HG02870 (cell line): ENCODE results near the gene RAD23A.
"Not testable (repeated sequence)": the region's sequence is repeated elsewhere in the genome, so short reads cannot be mapped to it uniquely, and the experiment has no call there.

Experiments
- ATAC-seq: cut with Tn5 transposase; IDR thresholded peaks from one replicate; pipeline ENCODE4 v1.9.1; 2021; ENCODE audit warnings: mild to moderate bottlenecking, moderate library complexity; ENCODE audit not compliant: unreplicated experiment

Gene RAD23A

GRCh38 chr19:12945479-12946091 is at the start of gene RAD23A:
Gene RAD23A (plus strand): TSS chr19:12945862. CDS start chr19:12945949, 87 bp downstream.
- peak; percentile 73 for ATAC-seq

GRCh38 chr19:12896460-12896859 is 49.2 kb upstream of the RAD23A start:
- no peak for ATAC-seq

GRCh38 chr19:12899891-12900518 is 45.7 kb upstream of the RAD23A start:
- ATAC-seq = no peak

- no peak for ATAC-seq
These were observed 38.5 kb upstream of the RAD23A start for GRCh38 chr19:12907166-12907565.

- no peak for ATAC-seq
These were observed 33.1 kb upstream of the RAD23A start for GRCh38 chr19:12912571-12912970.

GRCh38 chr19:12913011-12913561 is 32.6 kb upstream of the RAD23A start:
- ATAC-seq = no peak

- ATAC-seq = no peak
These were observed 31.6 kb upstream of the RAD23A start for GRCh38 chr19:12913851-12914690.

- not testable (repeated sequence) for ATAC-seq
These were observed 29.8 kb upstream of the RAD23A start for GRCh38 chr19:12915860-12916259.

GRCh38 chr19:12918253-12918652 is 27.4 kb upstream of the RAD23A start:
- no peak for ATAC-seq

- ATAC-seq = no peak
These were observed 24.6 kb upstream of the RAD23A start for GRCh38 chr19:12921047-12921446.

- ATAC-seq = no peak
These were observed 22.7 kb upstream of the RAD23A start for GRCh38 chr19:12922959-12923358.

- ATAC-seq = no peak
These were observed 20.9 kb upstream of the RAD23A start for GRCh38 chr19:12924621-12925310.

- ATAC-seq = no peak
These were observed 15.5 kb upstream of the RAD23A start for GRCh38 chr19:12930002-12930645.

GRCh38 chr19:12932392-12933286 is 13.0 kb upstream of the RAD23A start:
- no peak for ATAC-seq

GRCh38 chr19:12933287-12934072 is 12.2 kb upstream of the RAD23A start, which contains the start of gene FARSA:
Gene FARSA (minus strand): TSS chr19:12933711. CDS start chr19:12933696, 15 bp downstream.
- peak; percentile 39 for ATAC-seq

- ATAC-seq = no peak
These were observed 10.6 kb upstream of the RAD23A start for GRCh38 chr19:12935071-12935470.

GRCh38 chr19:12936582-12936981 is 9.1 kb upstream of the RAD23A start:
- ATAC-seq = no peak

- ATAC-seq = no peak
These were observed 8.4 kb upstream of the RAD23A start for GRCh38 chr19:12937093-12937926.
